K562 (cell line): ENCODE data around the gene SPATS2L. TPM values are rescaled to one million over a fixed set of nuclear protein-coding genes. Genes with fewer than 3 reads are reported as not detected.

Experiments used
- ATAC-seq: fragments of 200-7000 bp; cut with Tn5 transposase; 3 replicates; pipeline ENCODE4 v1.9.1; 2020; ENCODE audit warnings: moderate library complexity
- BruUV-seq: library from RNA; stranded (reverse); fragments of 400-500 nt; replicated peaks from 2 replicates; lab custom pipeline; 2021; lab: Mats Ljungman, UMichigan
- CTCF ChIA-PET: fragments of 300-600 bp; formaldehyde crosslinking; extraction: SDS; loops from one replicate; lab custom pipeline; 2021; ENCODE audit warnings: low intra/inter-chr PET ratio; lab: Yijun Ruan, JAX
- POLR2A ChIA-PET: fragments of 300-600, 350-650 bp; sonication (Branson Sonifier 250); formaldehyde crosslinking; extraction: SDS; loops from one replicate; lab custom pipeline; 2021; ENCODE audit warnings: antibody characterized with exemption, inconsistent platforms; lab: Yijun Ruan, JAX
- DNase-seq, 4 experiments: peaks; one replicate each; pipeline versions ENCODE4 v3.0.0 to v3.0.0-alpha.2; 2011 to 2018; ENCODE audit warnings: low spot score in 3 of 4, mixed read lengths in 3 of 4; ENCODE audit errors: extremely low read depth in 1 of 4
- FAIRE-seq: peaks from 2 replicates; lab custom pipeline; 2011; peaks lifted over from hg19 to GRCh38; lab: Jason Lieb, UNC
- H2AFZ ChIP-seq: 2 replicates; pipeline ENCODE4 v1.6.0; 2011; ENCODE audit warnings: low read depth, low read length, control low read depth, inconsistent platforms
- H3K27ac ChIP-seq: fragments of 200-600 bp; 3 replicates; pipeline ENCODE4 v1.8.0; 2011; ENCODE audit warnings: low read depth, mild to moderate bottlenecking, control low read depth, inconsistent platforms, low read length, moderate library complexity, mixed read lengths; ENCODE audit errors: extremely low read depth
- H3K27me3 ChIP-seq, 2 experiments: fragments of 300-600 bp in 1 of 2; 2 replicates in 1 of 2; 3 replicates in 1 of 2; pipeline versions ENCODE4 v1.6.0 to v1.8.0; 2011; ENCODE audit warnings: inconsistent platforms in 2 of 2, low read length in 2 of 2, mild to moderate bottlenecking in 1 of 2, mixed read lengths in 1 of 2, moderate library complexity in 1 of 2; ENCODE audit not compliant: control insufficient read depth in 2 of 2, insufficient read depth in 2 of 2
- H3K36me3 ChIP-seq: fragments of 300-600 bp; 3 replicates; pipeline ENCODE4 v1.8.0; 2011; ENCODE audit warnings: mild to moderate bottlenecking, low read length, inconsistent platforms; ENCODE audit not compliant: control insufficient read depth, insufficient read depth
- H3K4me1 ChIP-seq, 2 experiments: fragments of 200-600 bp in 1 of 2; replicated peaks in 1 of 2; 2 replicates in 1 of 2; 3 replicates in 1 of 2; pipeline versions ENCODE4 v1.5.1 to v1.8.0; 2011; ENCODE audit warnings: inconsistent platforms in 2 of 2, low read length in 2 of 2, mild to moderate bottlenecking in 1 of 2, mixed read lengths in 1 of 2, moderate library complexity in 1 of 2; ENCODE audit not compliant: control insufficient read depth in 2 of 2, insufficient read depth in 2 of 2
- H3K4me2 ChIP-seq: 2 replicates; pipeline ENCODE4 v1.6.1; 2011; ENCODE audit warnings: low read length, control low read depth, inconsistent platforms, mixed read lengths; ENCODE audit not compliant: insufficient read depth
- H3K4me3 ChIP-seq: fragments of 200-600 bp; sonication (generic), shearing (Covaris generic); 2 replicates; pipeline ENCODE4 v1.5.1; 2016; ENCODE audit warnings: control low read depth, inconsistent platforms
- H3K79me2 ChIP-seq: fragments of 200-600 bp; 3 replicates; pipeline ENCODE4 v1.8.0; 2011; ENCODE audit warnings: low read length, inconsistent platforms; ENCODE audit not compliant: control insufficient read depth, insufficient read depth
- H3K9ac ChIP-seq, 2 experiments: 2 replicates each; pipeline versions ENCODE4 v1.6.0 to v1.6.1; 2011; ENCODE audit warnings: low read depth in 2 of 2, low read length in 2 of 2, control low read depth in 1 of 2, inconsistent platforms in 1 of 2, mild to moderate bottlenecking in 1 of 2, mixed read lengths in 1 of 2; ENCODE audit not compliant: insufficient read depth in 1 of 2
- H3K9me1 ChIP-seq: one replicate; pipeline ENCODE4 v1.6.0; 2011; ENCODE audit warnings: inconsistent platforms, mild to moderate bottlenecking, low read length, moderate library complexity; ENCODE audit not compliant: control insufficient read depth, insufficient read depth
- H3K9me3 ChIP-seq: replicated peaks from 2 replicates; pipeline ENCODE4 v1.5.1; 2011; ENCODE audit warnings: low read depth, low read length, inconsistent platforms; ENCODE audit not compliant: control insufficient read depth, insufficient read depth
- H4K20me1 ChIP-seq: replicated peaks from 2 replicates; pipeline ENCODE4 v1.6.1; 2011; ENCODE audit warnings: low read length, inconsistent platforms, mixed read lengths; ENCODE audit not compliant: control insufficient read depth, insufficient read depth
- ADNP ChIP-seq: fragments of 200-800 bp; sonication (Bioruptor generic); IDR thresholded peaks from 2 replicates; pipeline ENCODE4 v1.6.1; 2016; ENCODE audit warnings: missing genetic modification characterization, missing compliant biosample characterization
- DNMT1 ChIP-seq: fragments of 450-650 bp; IDR thresholded peaks from 2 replicates; pipeline ENCODE4 v1.6.1; 2016; ENCODE audit warnings: antibody characterized with exemption, mild to moderate bottlenecking
- FOSL1 ChIP-seq: fragments of 200-800 bp; sonication (Bioruptor generic); conservative IDR thresholded peaks from 2 replicates; pipeline ENCODE4 v1.6.1; 2016; ENCODE audit warnings: missing genetic modification characterization, missing compliant biosample characterization
- KDM2B ChIP-seq: fragments of 250-450 bp; sonication (Bioruptor Pico); IDR thresholded peaks from 2 replicates; pipeline ENCODE4 v1.8.0; 2021; ENCODE audit warnings: mild to moderate bottlenecking, moderate library complexity
- MXI1 ChIP-seq: IDR thresholded peaks from 2 replicates; pipeline ENCODE4 v1.6.1; 2011; ENCODE audit warnings: low read depth, mild to moderate bottlenecking, improper control_type of control experiment, low read length
- TAF7 ChIP-seq: fragments of 450-650 bp; IDR thresholded peaks from 2 replicates; pipeline ENCODE4 v1.6.1; 2016; ENCODE audit warnings: missing genetic modification characterization, missing compliant biosample characterization
- TEAD4 ChIP-seq, 2 experiments: sonication (generic) in 1 of 2; formaldehyde crosslinking in 1 of 2; IDR thresholded peaks; 2 replicates each; pipeline versions ENCODE4 v1.6.1 to v1.8.0; 2012 to 2022; ENCODE audit warnings: borderline replicate concordance in 1 of 2, inconsistent platforms in 1 of 2, low read length in 1 of 2, mild to moderate bottlenecking in 1 of 2, missing genetic modification reagents in 1 of 2
- TGIF2 ChIP-seq: sonication (generic); formaldehyde crosslinking; IDR thresholded peaks from 2 replicates; pipeline ENCODE4 v1.8.1; 2022; ENCODE audit warnings: mild to moderate bottlenecking, missing genetic modification reagents, moderate library complexity
- ZNF57 ChIP-seq: fragments of 450-650 bp; formaldehyde crosslinking; IDR thresholded peaks from 2 replicates; pipeline ENCODE4 v1.4.0; 2020; ENCODE audit warnings: mild to moderate bottlenecking, moderate library complexity
- ZNF668 ChIP-seq: fragments of 250-450 bp; sonication (Bioruptor Pico); IDR thresholded peaks from 2 replicates; pipeline ENCODE4 v1.8.0; 2022; ENCODE audit warnings: mild to moderate bottlenecking, inconsistent platforms
- ZNF695 ChIP-seq: fragments of 450-650 bp; formaldehyde crosslinking; IDR thresholded peaks from 2 replicates; pipeline ENCODE4 v1.4.0; 2020; ENCODE audit warnings: mild to moderate bottlenecking, moderate library complexity
- WGBS: fragments of 100-300 bp; shearing (Covaris generic); methylation state at CpG from one replicate; pipeline ENCODE4 v1.1.6; 2016; ENCODE audit warnings: low coverage, mixed read lengths; ENCODE audit not compliant: insufficient coverage; ENCODE audit errors: missing lambda C conversion rate; 5-methylcytosine and 5-hydroxymethylcytosine counted together
- in situ Hi-C: fragments of 300-500 bp; cut with MboI; formaldehyde crosslinking; loops from 4 replicates; pipeline ENCODE4 v1.15.0; 2018; ENCODE audit warnings: inconsistent platforms, mixed read lengths
- intact Hi-C: fragments of 100-400 bp; cut with micrococcal nuclease; formaldehyde crosslinking; loops from 2 replicates; pipeline ENCODE4 v1.14.2; 2022
- polyA plus RNA-seq, 8 experiments: library from polyadenylated mRNA; depleted of rRNA in 4 of 8; stranded (reverse) in 5 of 8; unstranded in 3 of 8; fragments of >200 nt; fragmentation: Nextera tagmentation in 2 of 8; fragmentation: Illumina TruSeq in 1 of 8; extraction: Ambion mirVana in 2 of 8; extraction: Trizol in 1 of 8; gene quantifications; 2 replicates each; pipeline versions ENCODE4 v1.2.1 to v1.2.3, GENCODE V29; 2011 to 2014; ENCODE audit warnings: inconsistent platforms in 1 of 8, missing spikeins in 1 of 8
- total RNA-seq, 7 experiments: library from RNA; depleted of rRNA in 6 of 7; stranded (reverse); fragments of >200 nt in 6 of 7; fragmentation: Illumina TruSeq in 2 of 7; extraction: Trizol in 2 of 7; gene quantifications; 2 replicates each; pipeline versions ENCODE4 v1.2.1 to v1.2.3, GENCODE V29; 2011 to 2021; ENCODE audit warnings: low replicate concordance in 1 of 7
- TF ChIP-seq, protein P1 (sequence below): fragments of 250-450 bp; sonication (Bioruptor Pico); IDR thresholded peaks from 2 replicates; pipeline ENCODE4 v1.8.0; 2022; ENCODE audit warnings: inconsistent platforms, mild to moderate bottlenecking, moderate library complexity, borderline replicate concordance
- TF ChIP-seq, protein P2 (sequence below): sonication (generic); formaldehyde crosslinking; IDR thresholded peaks from 2 replicates; pipeline ENCODE4 v1.8.1; 2023; ENCODE audit warnings: missing genetic modification reagents, mild to moderate bottlenecking, borderline replicate concordance

SPATS2L gene
- total and polyA plus RNA-seq, 9 of the 15 experiments (the other 6 are each of a cell fraction or from before 2014, with no cell fraction given) = 11.3 to 41.5 (median 24.9) TPM

DNA sequence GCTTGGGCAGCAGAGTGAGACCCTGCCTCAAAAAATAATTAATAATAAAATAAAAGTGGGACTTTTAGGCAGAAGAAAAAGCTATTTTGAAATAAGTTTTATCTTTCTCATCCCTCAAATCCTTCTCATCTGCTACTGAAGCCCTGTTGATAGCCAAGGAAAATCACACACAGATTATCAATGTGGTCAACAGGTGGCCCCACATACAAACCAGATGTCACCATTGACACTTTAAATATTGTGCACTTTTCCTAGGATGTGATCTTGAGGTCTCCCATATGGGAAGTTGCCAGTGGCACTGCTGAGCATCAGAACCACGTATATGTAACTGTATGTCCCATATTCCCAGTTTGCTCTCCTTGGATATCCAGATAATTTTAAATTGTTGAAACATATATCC, 138.8 kb downstream of the SPATS2L start:
- no peak overlapping the region for H2AFZ ChIP-seq
- DNase-seq (no peak), ATAC-seq (no peak), FAIRE-seq (no peak)
- no peaks in the 10 kb centered on the region for H3K27me3 ChIP-seq
- H3K79me2 ChIP-seq = no peaks in the 10 kb centered on the region
- H3K36me3 ChIP-seq = no peaks in the 10 kb centered on the region
- no peaks in the 10 kb centered on the region for H3K9me1 ChIP-seq
- H3K27ac ChIP-seq = no peak overlapping the region
- H4K20me1 ChIP-seq = no peaks in the 10 kb centered on the region
- TF ChIP-seq, protein P1, sequence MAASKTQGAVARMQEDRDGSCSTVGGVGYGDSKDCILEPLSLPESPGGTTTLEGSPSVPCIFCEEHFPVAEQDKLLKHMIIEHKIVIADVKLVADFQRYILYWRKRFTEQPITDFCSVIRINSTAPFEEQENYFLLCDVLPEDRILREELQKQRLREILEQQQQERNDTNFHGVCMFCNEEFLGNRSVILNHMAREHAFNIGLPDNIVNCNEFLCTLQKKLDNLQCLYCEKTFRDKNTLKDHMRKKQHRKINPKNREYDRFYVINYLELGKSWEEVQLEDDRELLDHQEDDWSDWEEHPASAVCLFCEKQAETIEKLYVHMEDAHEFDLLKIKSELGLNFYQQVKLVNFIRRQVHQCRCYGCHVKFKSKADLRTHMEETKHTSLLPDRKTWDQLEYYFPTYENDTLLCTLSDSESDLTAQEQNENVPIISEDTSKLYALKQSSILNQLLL (CRISPR knock-in tag) = no peak
- TF ChIP-seq TGIF2 (CRISPR knock-in tag) (no peak), ZNF57 (CRISPR knock-in tag) (no peak), TEAD4 (IDR thresholded peaks at IDR 0.05; ENCODE audit: low read length) (no peak), TEAD4 (CRISPR knock-in tag; IDR thresholded peaks at IDR 0.05; ENCODE audit: borderline replicate concordance) (no peak), ZNF695 (CRISPR knock-in tag) (no peak), FOSL1 (tag) (no peak), DNMT1 (no peak), MXI1 (no peak), ADNP (tag) (no peak), TAF7 (tag) (no peak), KDM2B (CRISPR knock-in tag) (no peak), ZNF668 (CRISPR knock-in tag) (no peak)
- TF ChIP-seq, protein P2, sequence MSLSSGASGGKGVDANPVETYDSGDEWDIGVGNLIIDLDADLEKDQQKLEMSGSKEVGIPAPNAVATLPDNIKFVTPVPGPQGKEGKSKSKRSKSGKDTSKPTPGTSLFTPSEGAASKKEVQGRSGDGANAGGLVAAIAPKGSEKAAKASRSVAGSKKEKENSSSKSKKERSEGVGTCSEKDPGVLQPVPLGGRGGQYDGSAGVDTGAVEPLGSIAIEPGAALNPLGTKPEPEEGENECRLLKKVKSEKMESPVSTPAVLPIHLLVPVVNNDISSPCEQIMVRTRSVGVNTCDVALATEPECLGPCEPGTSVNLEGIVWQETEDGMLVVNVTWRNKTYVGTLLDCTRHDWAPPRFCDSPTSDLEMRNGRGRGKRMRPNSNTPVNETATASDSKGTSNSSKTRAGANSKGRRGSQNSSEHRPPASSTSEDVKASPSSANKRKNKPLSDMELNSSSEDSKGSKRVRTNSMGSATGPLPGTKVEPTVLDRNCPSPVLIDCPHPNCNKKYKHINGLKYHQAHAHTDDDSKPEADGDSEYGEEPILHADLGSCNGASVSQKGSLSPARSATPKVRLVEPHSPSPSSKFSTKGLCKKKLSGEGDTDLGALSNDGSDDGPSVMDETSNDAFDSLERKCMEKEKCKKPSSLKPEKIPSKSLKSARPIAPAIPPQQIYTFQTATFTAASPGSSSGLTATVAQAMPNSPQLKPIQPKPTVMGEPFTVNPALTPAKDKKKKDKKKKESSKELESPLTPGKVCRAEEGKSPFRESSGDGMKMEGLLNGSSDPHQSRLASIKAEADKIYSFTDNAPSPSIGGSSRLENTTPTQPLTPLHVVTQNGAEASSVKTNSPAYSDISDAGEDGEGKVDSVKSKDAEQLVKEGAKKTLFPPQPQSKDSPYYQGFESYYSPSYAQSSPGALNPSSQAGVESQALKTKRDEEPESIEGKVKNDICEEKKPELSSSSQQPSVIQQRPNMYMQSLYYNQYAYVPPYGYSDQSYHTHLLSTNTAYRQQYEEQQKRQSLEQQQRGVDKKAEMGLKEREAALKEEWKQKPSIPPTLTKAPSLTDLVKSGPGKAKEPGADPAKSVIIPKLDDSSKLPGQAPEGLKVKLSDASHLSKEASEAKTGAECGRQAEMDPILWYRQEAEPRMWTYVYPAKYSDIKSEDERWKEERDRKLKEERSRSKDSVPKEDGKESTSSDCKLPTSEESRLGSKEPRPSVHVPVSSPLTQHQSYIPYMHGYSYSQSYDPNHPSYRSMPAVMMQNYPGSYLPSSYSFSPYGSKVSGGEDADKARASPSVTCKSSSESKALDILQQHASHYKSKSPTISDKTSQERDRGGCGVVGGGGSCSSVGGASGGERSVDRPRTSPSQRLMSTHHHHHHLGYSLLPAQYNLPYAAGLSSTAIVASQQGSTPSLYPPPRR (CRISPR knock-in tag) = no peak
- no peak overlapping the region for H3K9ac ChIP-seq
- BruUV-seq = no TSS peak
- ChIA-PET POLR2A (no interaction called here), CTCF (no interaction called here)
- WGBS = 18% methylated on average over 1 of the region's 1 CpG
- no peaks in the 10 kb centered on the region for H3K4me1 ChIP-seq
- in situ Hi-C loops = no loop called here
- H3K9me3 ChIP-seq = no peaks in the 10 kb centered on the region
- H3K4me2 ChIP-seq = no peak overlapping the region
- intact Hi-C loops = no loop called here
- H3K4me3 ChIP-seq = no peak overlapping the region
